Neural crest cell (in vitro differentiated cells): ENCODE measurements around the gene SYNPO2. TPM values are rescaled to one million over a fixed set of nuclear protein-coding genes. Genes with fewer than 3 reads are reported as not detected.
"Not testable (repeated sequence)": the region's sequence is repeated elsewhere in the genome, so short reads cannot be mapped to it uniquely, and the experiment has no call there.

Experiments
- DNase-seq: peaks from one replicate; pipeline ENCODE4 v3.0.0; 2021; ENCODE audit warnings: low read depth, mixed read lengths, low spot score
- H3K27ac Mint-ChIP-seq: one replicate; pipeline ENCODE4 v1.8.0; 2021; ENCODE audit warnings: mild to moderate bottlenecking, mixed read lengths; ENCODE audit not compliant: unreplicated experiment
- H3K27me3 Mint-ChIP-seq: 2 replicates; pipeline ENCODE4 v1.8.0; 2021; ENCODE audit warnings: low read depth, mild to moderate bottlenecking, mixed read lengths
- H3K36me3 Mint-ChIP-seq: 2 replicates; pipeline ENCODE4 v1.8.0; 2021; ENCODE audit warnings: low read depth, mild to moderate bottlenecking, mixed read lengths
- H3K4me1 Mint-ChIP-seq: 2 replicates; pipeline ENCODE4 v1.8.0; 2021; ENCODE audit warnings: mixed read lengths
- H3K4me3 Mint-ChIP-seq: one replicate; pipeline ENCODE4 v1.8.0; 2021; ENCODE audit warnings: mild to moderate bottlenecking, mixed read lengths
- H3K9me3 Mint-ChIP-seq: 2 replicates; pipeline ENCODE4 v1.8.0; 2021; ENCODE audit warnings: mixed read lengths
- total RNA-seq: library from RNA; stranded (reverse); gene quantifications from 2 replicates; pipeline ENCODE4 v1.2.1, GENCODE V29; 2021
- TF ChIP-seq, protein P1 (sequence below): fragments of 200-600 bp; sonication (generic); conservative IDR thresholded peaks from 2 replicates; pipeline ENCODE4 v1.5.0; 2021; ENCODE audit warnings: antibody characterized with exemption, mild to moderate bottlenecking

SYNPO2 gene
- total RNA-seq, 1 donor from 2014 or later, result 0.07 TPM

DNA sequence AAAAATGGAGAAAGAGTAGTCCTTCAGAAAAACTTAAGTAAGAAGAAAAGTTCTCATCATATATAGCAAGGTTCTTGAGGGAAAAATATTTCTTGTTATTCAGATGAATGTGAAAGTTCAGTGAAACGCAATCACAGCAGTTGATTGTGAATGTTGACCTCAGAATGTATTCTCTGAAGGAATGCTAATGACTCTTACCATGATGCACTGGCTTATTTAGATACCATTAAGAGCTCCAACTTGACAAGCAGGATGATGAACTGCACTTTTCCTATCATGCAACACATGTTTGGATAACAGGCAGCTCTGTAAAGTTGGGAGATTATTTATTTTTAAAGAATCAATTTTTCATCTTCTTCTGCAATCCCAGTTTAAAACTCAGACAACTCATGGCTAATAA, 131.5 kb downstream of the SYNPO2 start:
- Mint-ChIP-seq H3K27ac (no peak overlapping the region), H3K4me3 (no peak overlapping the region), H3K36me3 (no peaks in the 10 kb centered on the region), H3K27me3 (no peaks in the 10 kb centered on the region), H3K4me1 (no peaks in the 10 kb centered on the region), H3K9me3 (no peaks in the 10 kb centered on the region)
- TF ChIP-seq, protein P1, sequence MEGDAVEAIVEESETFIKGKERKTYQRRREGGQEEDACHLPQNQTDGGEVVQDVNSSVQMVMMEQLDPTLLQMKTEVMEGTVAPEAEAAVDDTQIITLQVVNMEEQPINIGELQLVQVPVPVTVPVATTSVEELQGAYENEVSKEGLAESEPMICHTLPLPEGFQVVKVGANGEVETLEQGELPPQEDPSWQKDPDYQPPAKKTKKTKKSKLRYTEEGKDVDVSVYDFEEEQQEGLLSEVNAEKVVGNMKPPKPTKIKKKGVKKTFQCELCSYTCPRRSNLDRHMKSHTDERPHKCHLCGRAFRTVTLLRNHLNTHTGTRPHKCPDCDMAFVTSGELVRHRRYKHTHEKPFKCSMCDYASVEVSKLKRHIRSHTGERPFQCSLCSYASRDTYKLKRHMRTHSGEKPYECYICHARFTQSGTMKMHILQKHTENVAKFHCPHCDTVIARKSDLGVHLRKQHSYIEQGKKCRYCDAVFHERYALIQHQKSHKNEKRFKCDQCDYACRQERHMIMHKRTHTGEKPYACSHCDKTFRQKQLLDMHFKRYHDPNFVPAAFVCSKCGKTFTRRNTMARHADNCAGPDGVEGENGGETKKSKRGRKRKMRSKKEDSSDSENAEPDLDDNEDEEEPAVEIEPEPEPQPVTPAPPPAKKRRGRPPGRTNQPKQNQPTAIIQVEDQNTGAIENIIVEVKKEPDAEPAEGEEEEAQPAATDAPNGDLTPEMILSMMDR, result no peak
- no peak for DNase-seq

GRCh38 chr4:119022520-119022919, 133.9 kb downstream of the SYNPO2 start:
- not testable (repeated sequence) for DNase-seq, H3K27ac Mint-ChIP-seq, H3K36me3 Mint-ChIP-seq, H3K4me1 Mint-ChIP-seq, H3K4me3 Mint-ChIP-seq, H3K9me3 Mint-ChIP-seq, H3K27me3 Mint-ChIP-seq

DNA sequence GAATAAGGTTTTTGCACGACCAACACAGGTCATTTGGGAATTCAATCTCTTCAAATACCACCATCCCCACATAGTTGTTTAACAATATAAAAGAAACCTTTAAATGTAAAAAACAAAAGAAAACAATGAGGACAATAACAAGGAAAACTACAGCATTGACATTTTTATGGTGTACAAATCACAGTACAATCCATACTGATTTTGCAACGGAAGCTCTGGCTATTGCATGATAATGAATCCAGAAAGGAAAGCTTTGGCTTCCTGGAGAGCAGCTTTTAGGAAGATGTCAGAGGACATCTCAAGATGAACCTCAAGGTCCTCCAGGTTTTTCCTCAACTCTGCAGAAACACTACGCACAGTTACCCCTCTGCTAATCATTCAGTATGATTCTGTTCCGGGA, 135.4 kb downstream of the SYNPO2 start:
- no peak overlapping the region for H3K27ac Mint-ChIP-seq
- DNase-seq, result no peak
- no peaks in the 10 kb centered on the region for H3K4me1 Mint-ChIP-seq
- TF ChIP-seq, protein P1, result no peak
- no peaks in the 10 kb centered on the region for H3K36me3 Mint-ChIP-seq
- no peak overlapping the region for H3K4me3 Mint-ChIP-seq
- no peaks in the 10 kb centered on the region for H3K27me3 Mint-ChIP-seq
- no peaks in the 10 kb centered on the region for H3K9me3 Mint-ChIP-seq

DNA sequence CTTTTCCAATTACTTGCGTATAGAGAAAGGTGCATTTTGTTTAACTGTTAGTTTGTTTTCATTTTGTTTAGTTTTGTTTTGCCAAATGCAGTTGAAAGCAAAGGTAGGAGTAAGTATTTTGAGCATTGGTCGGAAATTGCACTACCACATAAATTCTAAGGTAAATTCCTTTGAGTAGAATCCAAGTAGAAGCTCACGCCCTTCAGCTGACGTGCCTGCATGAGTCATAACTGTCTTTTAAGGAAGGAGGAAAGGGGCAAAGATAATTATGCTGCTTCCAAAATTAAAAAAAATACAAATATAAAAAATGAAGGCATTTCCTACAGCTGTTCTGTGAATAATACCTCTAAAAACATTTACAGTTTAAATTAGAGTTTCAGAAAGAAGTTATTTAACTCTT, 136.8 kb downstream of the SYNPO2 start:
- H3K4me3 Mint-ChIP-seq, result no peak overlapping the region
- no peak overlapping the region for H3K27ac Mint-ChIP-seq
- no peaks in the 10 kb centered on the region for H3K9me3 Mint-ChIP-seq

DNA sequence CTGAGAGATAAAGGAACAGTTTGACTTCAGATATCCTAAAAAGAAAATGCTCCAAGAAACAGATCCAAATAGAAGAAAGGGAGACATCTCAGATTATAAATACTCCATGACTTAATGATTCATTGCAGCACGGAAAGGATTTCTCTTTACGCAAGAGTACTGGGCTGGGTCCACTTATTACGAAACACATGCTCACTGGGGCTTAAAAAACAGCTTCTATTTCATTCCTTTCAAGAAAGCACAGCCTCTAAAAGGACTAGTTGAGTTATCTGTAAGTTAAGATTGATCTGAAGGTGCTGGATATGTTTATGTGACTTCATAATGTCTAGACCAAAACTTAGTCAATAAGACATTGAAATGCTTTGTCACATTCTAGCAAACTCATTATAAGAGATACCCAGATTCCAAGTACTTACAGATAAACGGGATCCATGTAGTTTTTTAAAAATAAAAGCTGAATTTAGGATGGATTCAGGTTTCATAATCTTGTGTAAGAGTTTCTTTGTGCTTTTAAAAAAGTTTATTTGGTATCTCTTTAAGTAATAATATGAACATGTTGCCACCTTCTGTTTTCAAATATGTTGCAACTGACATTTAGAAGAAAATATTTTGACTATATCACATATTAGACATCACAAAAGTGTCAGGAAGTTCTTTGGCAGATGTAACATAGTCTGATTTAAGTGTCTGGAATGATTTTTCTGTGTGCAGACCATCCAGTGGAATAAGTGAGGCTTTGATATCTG, 137.4 kb downstream of the SYNPO2 start:
- TF ChIP-seq, protein P1, result no peak
- H3K4me1 Mint-ChIP-seq, result no peaks in the 10 kb centered on the region
- H3K27me3 Mint-ChIP-seq, result no peaks in the 10 kb centered on the region
- no peak for DNase-seq
- no peaks in the 10 kb centered on the region for H3K36me3 Mint-ChIP-seq
- no peak overlapping the region for H3K27ac Mint-ChIP-seq
- no peak overlapping the region for H3K4me3 Mint-ChIP-seq
- no peaks in the 10 kb centered on the region for H3K9me3 Mint-ChIP-seq

More for the DNA sequence above, 136.8 kb downstream of the SYNPO2 start:
- Mint-ChIP-seq H3K4me1 (no peaks in the 10 kb centered on the region), H3K27me3 (no peaks in the 10 kb centered on the region), H3K36me3 (no peaks in the 10 kb centered on the region)
- no peak for DNase-seq
- TF ChIP-seq, protein P1, result no peak

GRCh38 chr4:119026662-119027444, 138.2 kb downstream of the SYNPO2 start:
- no peak for DNase-seq
- no peak overlapping the region for H3K4me3 Mint-ChIP-seq

More at GRCh38 chr4:119026662-119027444, 138.2 kb downstream of the SYNPO2 start:
- Mint-ChIP-seq H3K4me1 (no peaks in the 10 kb centered on the region), H3K27me3 (no peaks in the 10 kb centered on the region), H3K9me3 (no peaks in the 10 kb centered on the region), H3K27ac (peak overlapping the region; percentile 83), H3K36me3 (no peaks in the 10 kb centered on the region)
- TF ChIP-seq, protein P1, result no peak
